Stimulated activated CD4-positive, alpha-beta T cell treated with anti-CD3 and anti-CD28 coated beads, Interleukin-1b, Interleukin-23, amount 100 ng/mL, for 1 hour (primary cell): ENCODE data around the gene ERMN.
"Not testable (repeated sequence)": the region's sequence is repeated elsewhere in the genome, so short reads cannot be mapped to it uniquely, and the experiment has no call there.

Source experiments
- DNase-seq, 2 donors: peaks; one replicate each; pipeline ENCODE4 v3.0.0-alpha.2; 2020; ENCODE audit warnings: low read depth in 2 of 2

ERMN gene

GRCh38 chr2:157325786-157326185 lies at the start of gene ERMN:
Gene ERMN, minus strand, starts transcription at chr2:157325824. Its CDS starts 182 bp downstream, at chr2:157325642.
- DNase-seq: no peak

GRCh38 chr2:157375384-157375783 lies 49.8 kb upstream of the ERMN start:
- DNase-seq: no peak

- not testable (repeated sequence) for DNase-seq
Observed at GRCh38 chr2:157368508-157368907, 42.9 kb upstream of the ERMN start.

- no peak for DNase-seq
Observed at GRCh38 chr2:157367704-157368103, 42.1 kb upstream of the ERMN start.

- no peak for DNase-seq
Observed at GRCh38 chr2:157364257-157364974, 38.8 kb upstream of the ERMN start.

- DNase-seq: no peak
Observed at GRCh38 chr2:157363612-157364101, 38.0 kb upstream of the ERMN start.

GRCh38 chr2:157362627-157363026 lies 37.0 kb upstream of the ERMN start:
- DNase-seq: no peak

GRCh38 chr2:157361526-157361925 lies 35.9 kb upstream of the ERMN start:
- DNase-seq: no peak

- no peak for DNase-seq
Observed at GRCh38 chr2:157359628-157360027, 34.0 kb upstream of the ERMN start.

- no peak for DNase-seq
Observed at GRCh38 chr2:157355618-157356017, 30.0 kb upstream of the ERMN start.

GRCh38 chr2:157349949-157350515 lies 24.4 kb upstream of the ERMN start:
- DNase-seq: no peak

GRCh38 chr2:157348291-157348921 lies 22.8 kb upstream of the ERMN start:
- DNase-seq: no peak

- DNase-seq: no peak
Observed at GRCh38 chr2:157345647-157346389, 20.2 kb upstream of the ERMN start.

- DNase-seq: not testable (repeated sequence)
Observed at GRCh38 chr2:157341381-157341780, 15.8 kb upstream of the ERMN start.

- no peak for DNase-seq
Observed at GRCh38 chr2:157339965-157340655, 14.5 kb upstream of the ERMN start.

- DNase-seq: no peak
Observed at GRCh38 chr2:157337978-157338377, 12.4 kb upstream of the ERMN start.

- no peak for DNase-seq
Observed at GRCh38 chr2:157336137-157337010, 10.8 kb upstream of the ERMN start.

- DNase-seq: no peak
Observed at GRCh38 chr2:157334797-157335196, 9.2 kb upstream of the ERMN start.

- DNase-seq: no peak
Observed at GRCh38 chr2:157334335-157334734, 8.7 kb upstream of the ERMN start.

GRCh38 chr2:157333304-157334047 lies 7.9 kb upstream of the ERMN start:
- no peak for DNase-seq
